ENCODE data around the gene CALD1. TPM values are rescaled to one million over a fixed set of nuclear protein-coding genes. Genes with fewer than 3 reads are reported as not detected.

Gene CALD1
- polyA plus RNA-seq, 1 donor from 2014 or later: 8.0 TPM

GRCh38 chr7:134737566-134738345, 41.7 kb upstream of the CALD1 start:
- Histone ChIP-seq H4K20me1 (ENCODE audit: insufficient read depth) (no peaks in the 10 kb centered on the region), H3F3A (ENCODE audit: insufficient read depth, low read length, poor library complexity, severe bottlenecking) (no peaks in the 10 kb centered on the region), H2AFZ (ENCODE audit: low read depth, low read length) (no peak overlapping the region), H3K9me2 (ENCODE audit: insufficient read depth, low read length) (no peaks in the 10 kb centered on the region), H3K27me3 (ENCODE audit: insufficient read depth, low read depth, low read length) (no peaks in the 10 kb centered on the region), H3K36me3 (ENCODE audit: insufficient read depth, low read length) (no peaks in the 10 kb centered on the region), H3K4me2 (ENCODE audit: low read length) (no peak overlapping the region), H3K79me2 (replicated peaks; ENCODE audit: insufficient read depth, low read length) (no peaks in the 10 kb centered on the region), H3K4me3 (ENCODE audit: low read length) (no peak overlapping the region), H3K27ac (ENCODE audit: low read length) (no peak overlapping the region), H3K9me3 (ENCODE audit: low read length) (no peaks in the 10 kb centered on the region), H3K9ac (ENCODE audit: low read length) (no peak overlapping the region)
- TF ChIP-seq RAD21 (conservative IDR thresholded peaks at IDR 0.05) (no peak), TAF1 (IDR thresholded peaks at IDR 0.05; ENCODE audit: low read depth) (no peak), SMC3 (conservative IDR thresholded peaks at IDR 0.05; ENCODE audit: poor library complexity) (no peak), MXI1 (conservative IDR thresholded peaks at IDR 0.05; ENCODE audit: poor library complexity, severe bottlenecking) (no peak), POLR2AphosphoS5 (IDR thresholded peaks at IDR 0.05) (no peak), EZH2 (IDR thresholded peaks at IDR 0.05; ENCODE audit: borderline replicate concordance, insufficient read depth, low read length, poor library complexity, severe bottlenecking) (no peak), REST (IDR thresholded peaks at IDR 0.05; ENCODE audit: borderline replicate concordance) (no peak), CTCF (IDR thresholded peaks at IDR 0.05; ENCODE audit: poor library complexity, severe bottlenecking) (no peak), EP300 (conservative IDR thresholded peaks at IDR 0.05; ENCODE audit: poor library complexity, severe bottlenecking) (no peak)

- Histone ChIP-seq H3K27me3 (ENCODE audit: insufficient read depth, low read depth, low read length) (no peaks in the 10 kb centered on the region), H3F3A (ENCODE audit: insufficient read depth, low read length, poor library complexity, severe bottlenecking) (no peaks in the 10 kb centered on the region), H3K79me2 (replicated peaks; ENCODE audit: insufficient read depth, low read length) (no peaks in the 10 kb centered on the region), H3K27ac (ENCODE audit: low read length) (peak overlapping the region; percentile 18), H4K20me1 (ENCODE audit: insufficient read depth) (no peaks in the 10 kb centered on the region), H3K9me2 (ENCODE audit: insufficient read depth, low read length) (no peaks in the 10 kb centered on the region), H3K9ac (ENCODE audit: low read length) (no peak overlapping the region), H2AFZ (ENCODE audit: low read depth, low read length) (no peak overlapping the region), H3K4me3 (ENCODE audit: low read length) (no peak overlapping the region), H3K4me2 (ENCODE audit: low read length) (no peak overlapping the region), H3K9me3 (ENCODE audit: low read length) (no peaks in the 10 kb centered on the region), H3K36me3 (ENCODE audit: insufficient read depth, low read length) (no peaks in the 10 kb centered on the region)
- no peak for TF ChIP-seq EP300 (conservative IDR thresholded peaks at IDR 0.05; ENCODE audit: poor library complexity, severe bottlenecking)
- no peak for TF ChIP-seq MXI1 (conservative IDR thresholded peaks at IDR 0.05; ENCODE audit: poor library complexity, severe bottlenecking)
- TF ChIP-seq REST (IDR thresholded peaks at IDR 0.05; ENCODE audit: borderline replicate concordance): no peak
- no peak for TF ChIP-seq RAD21 (conservative IDR thresholded peaks at IDR 0.05)
- TF ChIP-seq CTCF (IDR thresholded peaks at IDR 0.05; ENCODE audit: poor library complexity, severe bottlenecking): no peak
- no peak for TF ChIP-seq EZH2 (IDR thresholded peaks at IDR 0.05; ENCODE audit: borderline replicate concordance, insufficient read depth, low read length, poor library complexity, severe bottlenecking)
- no peak for TF ChIP-seq TAF1 (IDR thresholded peaks at IDR 0.05; ENCODE audit: low read depth)
- TF ChIP-seq SMC3 (conservative IDR thresholded peaks at IDR 0.05; ENCODE audit: poor library complexity): no peak
- TF ChIP-seq POLR2AphosphoS5 (IDR thresholded peaks at IDR 0.05): no peak
Measured at GRCh38 chr7:134739362-134739761, 40.1 kb upstream of the CALD1 start.
